Chondrocyte (in vitro differentiated cells): ENCODE data around the gene TRA2B. TPM values are rescaled to one million over a fixed set of nuclear protein-coding genes. Genes with fewer than 3 reads are reported as not detected.
"Not testable (repeated sequence)": the region's sequence is repeated elsewhere in the genome, so short reads cannot be mapped to it uniquely, and the experiment has no call there.

Source experiments
- DNase-seq: peaks from one replicate; pipeline ENCODE4 v3.0.0; 2021; ENCODE audit warnings: mixed read lengths, low spot score
- H3K27ac Mint-ChIP-seq: one replicate; pipeline ENCODE4 v1.8.0; 2021; ENCODE audit warnings: mild to moderate bottlenecking, moderate library complexity, mixed read lengths; ENCODE audit not compliant: unreplicated experiment
- H3K27me3 Mint-ChIP-seq: 2 replicates; pipeline ENCODE4 v1.8.0; 2021; ENCODE audit warnings: low read depth, mixed read lengths
- H3K36me3 Mint-ChIP-seq: 2 replicates; pipeline ENCODE4 v1.8.0; 2021; ENCODE audit warnings: low read depth, mixed read lengths
- H3K4me1 Mint-ChIP-seq: 2 replicates; pipeline ENCODE4 v1.8.0; 2021; ENCODE audit warnings: low read depth, mild to moderate bottlenecking, mixed read lengths
- H3K4me3 Mint-ChIP-seq: one replicate; pipeline ENCODE4 v1.8.0; 2021; ENCODE audit warnings: mild to moderate bottlenecking, moderate library complexity, mixed read lengths; ENCODE audit not compliant: unreplicated experiment
- H3K9me3 Mint-ChIP-seq: 2 replicates; pipeline ENCODE4 v1.8.0; 2021; ENCODE audit warnings: low read depth, mixed read lengths
- CTCF ChIP-seq: fragments of 200-600 bp; sonication (generic); IDR thresholded peaks from 2 replicates; pipeline ENCODE4 v1.5.0; 2021; ENCODE audit warnings: antibody characterized with exemption, mild to moderate bottlenecking, moderate library complexity
- total RNA-seq: library from RNA; stranded (reverse); gene quantifications from 3 replicates; pipeline ENCODE4 v1.2.1, GENCODE V29; 2021

TRA2B gene
- total RNA-seq, 1 donor from 2014 or later = 85.8 TPM

DNA sequence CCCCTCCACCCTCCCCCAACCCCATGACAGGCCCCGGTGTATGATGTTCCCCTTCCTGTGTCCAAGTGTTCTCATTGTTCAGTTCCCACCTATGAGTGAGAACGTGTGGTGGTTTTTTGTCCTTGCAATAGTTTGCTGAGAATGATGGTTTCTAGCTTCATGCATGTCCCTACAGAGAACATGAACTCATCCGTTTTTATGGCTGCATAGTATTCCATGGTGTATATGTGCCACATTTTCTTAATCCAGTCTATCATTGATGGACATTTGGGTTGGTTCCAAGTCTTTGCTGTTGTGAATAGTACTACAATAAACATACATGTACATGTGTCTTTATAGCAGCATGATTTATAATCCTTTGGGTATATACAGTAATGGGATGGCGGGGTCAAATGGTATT is 27.9 kb downstream of the TRA2B start:
- H3K27ac Mint-ChIP-seq, H3K27me3 Mint-ChIP-seq, H3K4me1 Mint-ChIP-seq, H3K4me3 Mint-ChIP-seq, DNase-seq, H3K9me3 Mint-ChIP-seq: not testable (repeated sequence)
- H3K36me3 Mint-ChIP-seq = peaks cover 10% of the 10 kb centered on the region

DNA sequence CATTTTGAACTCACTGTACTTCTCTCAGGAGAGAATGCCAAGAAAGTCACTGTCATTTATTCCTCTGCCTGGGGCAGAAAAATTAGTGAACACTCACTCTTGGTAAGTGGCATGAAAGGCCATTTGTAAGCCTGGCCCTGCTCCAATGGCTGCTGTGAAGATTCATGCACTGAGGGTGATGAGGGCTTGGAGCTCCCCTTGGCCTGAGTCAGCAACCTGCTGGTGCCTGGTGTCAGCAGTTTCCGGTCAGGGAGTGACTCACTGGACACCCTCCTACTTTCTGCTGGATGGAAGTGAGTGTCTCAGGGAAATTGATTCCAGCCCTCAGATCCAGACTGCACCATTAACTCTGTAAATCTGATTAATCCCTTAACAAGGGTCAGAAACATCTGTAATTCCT is 37.6 kb downstream of the TRA2B start:
- TF ChIP-seq CTCF = no peak
- Mint-ChIP-seq H3K36me3 (peaks cover 1% of the 10 kb centered on the region), H3K4me1 (peaks cover 10% of the 10 kb centered on the region), H3K27me3 (no peaks in the 10 kb centered on the region), H3K9me3 (peaks cover 4% of the 10 kb centered on the region), H3K4me3 (no peak overlapping the region), H3K27ac (peak overlapping the region; percentile 46)
- DNase-seq = no peak

DNA sequence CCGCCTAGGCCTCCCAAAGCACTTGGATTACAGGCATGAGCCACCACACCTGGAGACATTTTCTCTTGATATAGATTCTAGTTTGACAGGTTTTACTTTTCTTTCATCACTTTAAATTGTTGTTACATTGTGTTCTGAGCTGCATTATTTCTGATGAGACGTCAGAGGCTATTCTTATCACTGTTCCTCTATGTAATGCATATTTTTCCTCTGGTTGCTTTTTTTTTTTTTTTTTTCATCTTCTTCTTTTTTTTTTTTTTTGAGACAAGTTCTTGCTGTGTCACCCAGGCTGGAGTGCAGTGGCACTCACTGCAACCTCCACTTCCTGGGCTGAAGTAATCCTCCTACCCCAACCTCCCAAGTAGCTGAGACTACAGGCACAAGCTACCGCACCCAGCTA is 41.2 kb downstream of the TRA2B start:
- no peak for DNase-seq
- Mint-ChIP-seq H3K27me3 (no peaks in the 10 kb centered on the region), H3K27ac (no peak overlapping the region), H3K4me3 (no peak overlapping the region), H3K4me1 (peaks cover 10% of the 10 kb centered on the region), H3K36me3 (peaks cover 1% of the 10 kb centered on the region), H3K9me3 (peaks cover 4% of the 10 kb centered on the region)
- TF ChIP-seq CTCF = no peak

- no peaks in the 10 kb centered on the region for H3K4me1 Mint-ChIP-seq
- no peak for DNase-seq
- no peaks in the 10 kb centered on the region for H3K27me3 Mint-ChIP-seq
- H3K36me3 Mint-ChIP-seq = no peaks in the 10 kb centered on the region
- H3K4me3 Mint-ChIP-seq = no peak overlapping the region
- no peaks in the 10 kb centered on the region for H3K9me3 Mint-ChIP-seq
- H3K27ac Mint-ChIP-seq = no peak overlapping the region
- TF ChIP-seq CTCF = no peak
These were observed 50.7 kb downstream of the TRA2B start for GRCh38 chr3:185887066-185887465.

GRCh38 chr3:185884641-185885040 is 53.2 kb downstream of the TRA2B start:
- no peak for DNase-seq
- Mint-ChIP-seq H3K4me3 (no peak overlapping the region), H3K27me3 (no peaks in the 10 kb centered on the region), H3K27ac (no peak overlapping the region), H3K4me1 (no peaks in the 10 kb centered on the region), H3K9me3 (no peaks in the 10 kb centered on the region), H3K36me3 (no peaks in the 10 kb centered on the region)
- no peak for TF ChIP-seq CTCF

DNA sequence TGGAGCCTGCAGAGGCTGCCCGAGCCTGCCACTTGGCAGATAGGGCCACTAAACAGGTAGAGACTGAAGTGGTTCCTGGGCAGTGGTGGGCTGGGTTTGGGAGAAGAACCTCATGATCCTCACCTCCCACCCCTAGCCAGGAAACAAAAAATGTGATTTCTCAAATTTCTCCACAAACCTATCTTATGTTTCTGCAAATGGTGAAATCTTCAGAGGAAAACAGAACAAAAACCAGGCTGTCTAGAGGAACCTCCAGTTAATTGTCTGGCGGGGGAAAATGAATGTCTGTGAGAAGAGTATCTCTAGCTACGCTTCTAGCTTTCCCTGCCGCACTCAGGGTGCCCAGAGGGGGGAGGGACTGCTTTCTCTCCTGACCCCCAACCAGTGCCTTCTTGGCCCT is 55.9 kb downstream of the TRA2B start:
- Mint-ChIP-seq H3K4me1 (peaks cover 3% of the 10 kb centered on the region), H3K9me3 (no peaks in the 10 kb centered on the region)
- no peak for DNase-seq

More for the DNA sequence above, 55.9 kb downstream of the TRA2B start:
- TF ChIP-seq CTCF = no peak
- no peaks in the 10 kb centered on the region for H3K36me3 Mint-ChIP-seq
- no peak overlapping the region for H3K4me3 Mint-ChIP-seq
- H3K27me3 Mint-ChIP-seq = no peaks in the 10 kb centered on the region
- H3K27ac Mint-ChIP-seq = no peak overlapping the region
